Progenitor cell of endocrine pancreas (in vitro differentiated cells): ENCODE data around the gene TPRG1. TPM values are rescaled to one million over a fixed set of nuclear protein-coding genes. Genes with fewer than 3 reads are reported as not detected.

ENCODE experiments used
- DNase-seq: peaks from one replicate; pipeline ENCODE4 v3.0.0; 2021; ENCODE audit warnings: low spot score; ENCODE audit not compliant: unreplicated experiment
- H3K27ac Mint-ChIP-seq: 2 replicates; pipeline ENCODE4 v1.8.0; 2021; ENCODE audit warnings: mild to moderate bottlenecking, moderate library complexity, mixed read lengths
- H3K27me3 Mint-ChIP-seq: 2 replicates; pipeline ENCODE4 v1.8.0; 2021; ENCODE audit warnings: mixed read lengths
- H3K36me3 Mint-ChIP-seq: 2 replicates; pipeline ENCODE4 v1.8.0; 2022; ENCODE audit warnings: mixed read lengths; ENCODE audit not compliant: insufficient read depth
- H3K4me1 Mint-ChIP-seq: 2 replicates; pipeline ENCODE4 v1.8.0; 2021; ENCODE audit warnings: low read depth, mixed read lengths
- H3K4me3 Mint-ChIP-seq: 2 replicates; pipeline ENCODE4 v1.8.0; 2021; ENCODE audit warnings: low read depth, mild to moderate bottlenecking, moderate library complexity, mixed read lengths
- H3K9me3 Mint-ChIP-seq: 2 replicates; pipeline ENCODE4 v1.8.0; 2021; ENCODE audit warnings: low read depth, mixed read lengths
- total RNA-seq: library from RNA; stranded (reverse); gene quantifications from 2 replicates; pipeline ENCODE4 v1.2.1, GENCODE V29; 2021
- TF ChIP-seq, protein P1 (sequence below): fragments of 200-600 bp; sonication (generic); IDR thresholded peaks from one replicate; pipeline ENCODE4 v1.5.0; 2021; ENCODE audit warnings: antibody characterized with exemption, mild to moderate bottlenecking; ENCODE audit not compliant: unreplicated experiment

Gene TPRG1
- total RNA-seq, 1 donor from 2014 or later, result 2.3 TPM

DNA sequence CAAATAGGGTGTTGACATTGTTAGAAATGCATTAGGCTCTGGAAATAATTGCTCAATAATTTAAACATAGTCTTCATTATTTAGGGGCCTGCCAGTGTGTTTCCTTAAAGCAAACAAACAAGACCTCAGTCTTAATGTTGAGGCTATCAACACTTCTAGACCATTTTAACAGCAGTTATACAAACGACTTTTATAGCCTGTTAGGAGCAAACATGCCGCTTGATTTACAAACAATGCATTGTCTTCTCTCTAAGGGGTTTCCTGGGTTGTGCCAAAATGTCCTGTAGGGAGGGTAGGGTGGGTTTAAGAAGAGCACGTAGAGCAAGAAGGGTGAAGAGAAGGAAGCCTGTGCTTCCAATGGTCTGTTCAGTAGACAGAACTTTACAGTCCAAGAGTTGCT, 53.7 kb downstream of the TPRG1 start:
- TF ChIP-seq, protein P1, sequence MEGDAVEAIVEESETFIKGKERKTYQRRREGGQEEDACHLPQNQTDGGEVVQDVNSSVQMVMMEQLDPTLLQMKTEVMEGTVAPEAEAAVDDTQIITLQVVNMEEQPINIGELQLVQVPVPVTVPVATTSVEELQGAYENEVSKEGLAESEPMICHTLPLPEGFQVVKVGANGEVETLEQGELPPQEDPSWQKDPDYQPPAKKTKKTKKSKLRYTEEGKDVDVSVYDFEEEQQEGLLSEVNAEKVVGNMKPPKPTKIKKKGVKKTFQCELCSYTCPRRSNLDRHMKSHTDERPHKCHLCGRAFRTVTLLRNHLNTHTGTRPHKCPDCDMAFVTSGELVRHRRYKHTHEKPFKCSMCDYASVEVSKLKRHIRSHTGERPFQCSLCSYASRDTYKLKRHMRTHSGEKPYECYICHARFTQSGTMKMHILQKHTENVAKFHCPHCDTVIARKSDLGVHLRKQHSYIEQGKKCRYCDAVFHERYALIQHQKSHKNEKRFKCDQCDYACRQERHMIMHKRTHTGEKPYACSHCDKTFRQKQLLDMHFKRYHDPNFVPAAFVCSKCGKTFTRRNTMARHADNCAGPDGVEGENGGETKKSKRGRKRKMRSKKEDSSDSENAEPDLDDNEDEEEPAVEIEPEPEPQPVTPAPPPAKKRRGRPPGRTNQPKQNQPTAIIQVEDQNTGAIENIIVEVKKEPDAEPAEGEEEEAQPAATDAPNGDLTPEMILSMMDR, result no peak
- no peaks in the 10 kb centered on the region for H3K36me3 Mint-ChIP-seq
- H3K27ac Mint-ChIP-seq, result no peak overlapping the region
- peaks cover 11% of the 10 kb centered on the region for H3K27me3 Mint-ChIP-seq
- no peak overlapping the region for H3K4me3 Mint-ChIP-seq
- H3K9me3 Mint-ChIP-seq, result no peaks in the 10 kb centered on the region
- no peak for DNase-seq
- H3K4me1 Mint-ChIP-seq, result peaks cover 3% of the 10 kb centered on the region

DNA sequence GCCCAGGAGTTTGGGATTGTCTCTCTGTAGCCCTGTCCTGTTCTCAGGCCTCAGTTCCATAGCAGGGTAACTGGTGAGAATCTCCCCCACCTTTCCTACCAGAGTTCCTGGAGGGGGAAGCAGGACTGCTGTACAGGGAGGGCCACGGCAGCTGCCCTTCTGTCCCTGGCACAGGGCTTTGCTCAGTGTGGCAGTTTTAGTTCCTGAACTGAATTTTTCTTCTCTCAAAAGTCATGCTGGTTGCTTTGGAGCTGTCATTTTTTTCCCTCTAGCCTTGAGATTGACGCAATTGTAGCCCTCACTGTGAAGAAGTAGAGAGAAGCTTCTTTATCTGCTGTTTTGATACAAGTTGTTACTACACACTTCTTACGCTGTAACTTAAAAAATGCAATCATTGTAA, 55.5 kb downstream of the TPRG1 start:
- no peaks in the 10 kb centered on the region for H3K9me3 Mint-ChIP-seq
- no peak for DNase-seq
- peaks cover 3% of the 10 kb centered on the region for H3K4me1 Mint-ChIP-seq
- no peaks in the 10 kb centered on the region for H3K36me3 Mint-ChIP-seq
- no peak overlapping the region for H3K4me3 Mint-ChIP-seq
- TF ChIP-seq, protein P1, result no peak
- H3K27me3 Mint-ChIP-seq, result peaks cover 14% of the 10 kb centered on the region
- no peak overlapping the region for H3K27ac Mint-ChIP-seq

DNA sequence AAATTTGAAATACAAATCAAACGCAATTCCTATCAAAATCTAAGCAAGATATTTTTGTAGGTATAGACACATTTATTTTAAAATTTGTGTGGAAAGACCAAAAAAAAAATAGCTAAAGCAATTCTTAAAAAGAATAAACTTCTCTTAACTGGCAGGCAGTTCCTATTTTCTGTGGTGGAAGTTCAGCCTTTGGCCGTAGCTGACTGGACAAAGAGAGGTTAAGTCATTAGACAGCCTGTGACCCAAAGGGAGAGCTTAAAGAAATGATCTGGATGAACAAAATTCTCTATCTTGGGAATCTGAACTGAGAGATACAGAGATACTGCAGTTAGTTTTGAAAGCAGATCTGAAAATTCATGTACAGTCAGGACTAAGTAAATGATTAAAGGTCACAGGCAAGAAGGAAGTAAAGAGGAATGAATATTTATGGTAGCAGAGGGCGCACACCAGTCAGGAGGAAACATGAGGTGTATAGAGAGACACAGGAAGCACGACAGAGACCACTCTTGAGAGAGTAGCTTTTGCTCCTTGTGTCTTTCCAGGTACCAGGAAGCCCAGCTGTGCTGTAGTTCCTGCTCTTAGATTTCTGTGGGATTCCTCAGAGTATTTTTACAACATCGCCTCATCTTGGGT, 57.5 kb downstream of the TPRG1 start:
- Mint-ChIP-seq H3K4me3 (no peak overlapping the region), H3K27me3 (peaks cover 17% of the 10 kb centered on the region), H3K27ac (no peak overlapping the region), H3K4me1 (peaks cover 3% of the 10 kb centered on the region), H3K36me3 (no peaks in the 10 kb centered on the region), H3K9me3 (no peaks in the 10 kb centered on the region)
- TF ChIP-seq, protein P1, result no peak
- no peak for DNase-seq

DNA sequence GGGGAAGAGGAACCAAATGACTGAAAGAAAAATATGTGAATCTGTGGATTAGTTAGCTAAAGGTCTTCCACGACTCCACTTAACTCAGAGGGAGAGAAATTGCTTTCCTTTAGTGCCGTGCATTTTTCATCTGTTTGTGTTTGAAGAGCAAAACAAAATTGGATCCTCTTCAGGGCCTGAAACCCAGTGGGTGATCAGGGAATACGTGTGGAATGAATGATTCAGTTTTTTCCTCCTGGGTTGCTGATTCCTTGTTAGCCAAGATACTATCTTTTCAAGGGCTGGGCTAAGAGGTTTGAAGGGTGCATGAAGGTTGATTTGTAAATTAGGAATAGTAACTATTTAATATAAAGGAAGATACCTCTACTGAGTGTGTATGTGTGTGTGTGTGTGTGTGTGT, 61.0 kb downstream of the TPRG1 start:
- Mint-ChIP-seq H3K27me3 (peaks cover 25% of the 10 kb centered on the region), H3K4me3 (no peak overlapping the region), H3K27ac (no peak overlapping the region), H3K36me3 (no peaks in the 10 kb centered on the region), H3K9me3 (no peaks in the 10 kb centered on the region), H3K4me1 (no peaks in the 10 kb centered on the region)
- DNase-seq, result no peak
- TF ChIP-seq, protein P1, result no peak

DNA sequence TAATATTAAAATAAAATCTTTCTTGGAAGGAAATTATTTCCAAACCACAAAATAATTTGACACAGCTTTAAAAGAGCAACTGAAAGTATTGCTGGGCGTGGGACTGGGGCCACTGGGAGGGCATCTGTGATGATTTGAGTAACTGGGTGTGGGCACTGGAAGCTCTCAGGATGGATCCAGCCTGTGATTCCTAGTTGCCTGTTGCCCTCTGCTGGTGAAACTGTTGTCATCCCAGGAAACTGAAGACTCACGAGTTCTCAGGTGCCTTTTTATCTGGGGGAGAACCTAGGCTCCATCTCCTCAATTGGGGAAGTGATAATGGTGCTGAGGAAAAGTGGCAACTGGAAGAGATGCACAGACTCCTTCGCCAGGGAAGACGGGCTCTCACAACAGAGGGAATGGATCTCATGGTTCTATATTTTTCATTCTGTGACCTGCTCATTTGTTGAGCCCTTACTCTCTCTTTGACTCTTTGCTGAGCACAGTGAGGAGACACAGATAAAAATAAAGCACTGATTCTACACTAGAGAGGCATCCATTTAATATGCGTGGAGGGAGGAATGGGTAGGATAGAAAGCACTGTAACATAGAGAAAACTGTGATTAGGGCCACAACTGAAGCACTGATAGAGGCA, 61.6 kb downstream of the TPRG1 start:
- no peak overlapping the region for H3K27ac Mint-ChIP-seq
- H3K27me3 Mint-ChIP-seq, result peaks cover 25% of the 10 kb centered on the region
- DNase-seq, result peak; percentile 24
- TF ChIP-seq, protein P1, result peak; percentile 82
- H3K4me3 Mint-ChIP-seq, result no peak overlapping the region
- no peaks in the 10 kb centered on the region for H3K36me3 Mint-ChIP-seq
- H3K4me1 Mint-ChIP-seq, result no peaks in the 10 kb centered on the region
- H3K9me3 Mint-ChIP-seq, result no peaks in the 10 kb centered on the region
